GM10248 (cell line): Measurements from ENCODE around the gene AMPD2.

Experiments
- CTCF ChIA-PET: fragments of 300-600 bp; sonication (Branson Sonifier 250); formaldehyde crosslinking; extraction: SDS; loops from one replicate; lab custom pipeline; 2021; ENCODE audit warnings: antibody characterized with exemption; lab: Yijun Ruan, JAX
- POLR2A ChIA-PET: fragments of 350-650 bp; sonication (Branson Sonifier 250); formaldehyde crosslinking; extraction: SDS; loops from one replicate; lab custom pipeline; 2020; ENCODE audit warnings: antibody characterized with exemption; lab: Yijun Ruan, JAX
- DNase-seq: peaks from one replicate; pipeline ENCODE4 v3.0.0; 2012; ENCODE audit errors: extremely low spot score
- CTCF ChIP-seq: IDR thresholded peaks from 2 replicates; pipeline ENCODE4 v1.5.1; 2012; ENCODE audit warnings: mild to moderate bottlenecking, low read depth; ENCODE audit errors: extremely low read depth, missing control alignments, control extremely low read depth

AMPD2 gene

GRCh38 chr1:109584766-109585165 is 34.9 kb upstream of the AMPD2 start:
- POLR2A ChIA-PET, result no interaction called here

GRCh38 chr1:109586055-109586454 is 33.6 kb upstream of the AMPD2 start:
- CTCF ChIA-PET, result interaction anchor here (1.0 kb wide), 1 partner anchor 44 kb away, joined by 3 read pairs; no protein-coding TSS in a partner anchor
- no peak for DNase-seq
- TF ChIP-seq CTCF, result no peak
- POLR2A ChIA-PET, result no interaction called here

More at GRCh38 chr1:109584766-109585165, 34.9 kb upstream of the AMPD2 start:
- no peak for DNase-seq
- TF ChIP-seq CTCF, result no peak
- CTCF ChIA-PET, result no interaction called here

- TF ChIP-seq CTCF, result no peak
- DNase-seq, result no peak
- CTCF ChIA-PET, result no interaction called here
- POLR2A ChIA-PET, result no interaction called here
These were observed 30.5 kb upstream of the AMPD2 start for GRCh38 chr1:109589177-109589576.

GRCh38 chr1:109589679-109590078 is 30.0 kb upstream of the AMPD2 start:
- ChIA-PET POLR2A (no interaction called here), CTCF (interaction anchor here (0.8 kb wide), 1 partner anchor 9 kb away, joined by 3 read pairs; no protein-coding TSS in a partner anchor)
- TF ChIP-seq CTCF, result no peak
- DNase-seq, result no peak

- no peak for TF ChIP-seq CTCF
- POLR2A ChIA-PET, result no interaction called here
- CTCF ChIA-PET, result interaction anchor here (1.0 to 1.6 kb wide), 3 partner anchors 19 to 34 kb away, joined by 3 to 5 read pairs (median 3); no protein-coding TSS in a partner anchor
- DNase-seq, result no peak
These were observed 26.7 kb upstream of the AMPD2 start for GRCh38 chr1:109592916-109593315.

- TF ChIP-seq CTCF, result no peak
- DNase-seq, result no peak
- POLR2A ChIA-PET, result no interaction called here
- CTCF ChIA-PET, result interaction anchor here (1.1 kb wide), 1 partner anchor 18 kb away, joined by 4 read pairs; no protein-coding TSS in a partner anchor
These were observed 24.1 kb upstream of the AMPD2 start for GRCh38 chr1:109595531-109595930.
